ENCODE results near the gene CSNK1E.
"Not testable (repeated sequence)": the region's sequence is repeated elsewhere in the genome, so short reads cannot be mapped to it uniquely, and the experiment has no call there.

Gene CSNK1E

GRCh38 chr22:38317122-38317994, at the start of gene CSNK1E:
CSNK1E (minus strand) TSS chr22:38317433; CDS start chr22:38314157, 3,276 bp downstream.
- no peaks in the 10 kb centered on the region for H3K9me3 ChIP-seq
- H3K27ac ChIP-seq: peak within 1 kb of the TSS; percentile 42
- peaks cover 28 to 29% of the 10 kb centered on the region in 2 experiments for H3K4me1 ChIP-seq (ENCODE audit: control insufficient read depth in 1 of 2, insufficient read depth in 1 of 2, low read depth in 1 of 2, low read length in 1 of 2)
- H3K27me3 ChIP-seq: peaks cover 46% of the 10 kb centered on the region
- no peaks in the 10 kb centered on the region for H3K36me3 ChIP-seq
- peak within 1 kb of the TSS; percentile 59 to 74 for H3K4me3 ChIP-seq (ENCODE audit: low read depth in 1 of 2, low read length in 1 of 2)
- TF ChIP-seq, protein P1, sequence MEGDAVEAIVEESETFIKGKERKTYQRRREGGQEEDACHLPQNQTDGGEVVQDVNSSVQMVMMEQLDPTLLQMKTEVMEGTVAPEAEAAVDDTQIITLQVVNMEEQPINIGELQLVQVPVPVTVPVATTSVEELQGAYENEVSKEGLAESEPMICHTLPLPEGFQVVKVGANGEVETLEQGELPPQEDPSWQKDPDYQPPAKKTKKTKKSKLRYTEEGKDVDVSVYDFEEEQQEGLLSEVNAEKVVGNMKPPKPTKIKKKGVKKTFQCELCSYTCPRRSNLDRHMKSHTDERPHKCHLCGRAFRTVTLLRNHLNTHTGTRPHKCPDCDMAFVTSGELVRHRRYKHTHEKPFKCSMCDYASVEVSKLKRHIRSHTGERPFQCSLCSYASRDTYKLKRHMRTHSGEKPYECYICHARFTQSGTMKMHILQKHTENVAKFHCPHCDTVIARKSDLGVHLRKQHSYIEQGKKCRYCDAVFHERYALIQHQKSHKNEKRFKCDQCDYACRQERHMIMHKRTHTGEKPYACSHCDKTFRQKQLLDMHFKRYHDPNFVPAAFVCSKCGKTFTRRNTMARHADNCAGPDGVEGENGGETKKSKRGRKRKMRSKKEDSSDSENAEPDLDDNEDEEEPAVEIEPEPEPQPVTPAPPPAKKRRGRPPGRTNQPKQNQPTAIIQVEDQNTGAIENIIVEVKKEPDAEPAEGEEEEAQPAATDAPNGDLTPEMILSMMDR (IDR thresholded peaks at IDR 0.05): no peak

- H3K9me3 ChIP-seq; H3K27ac ChIP-seq; H3K4me3 ChIP-seq (ENCODE audit: low read depth in 1 of 2, low read length in 1 of 2); H3K36me3 ChIP-seq; H3K27me3 ChIP-seq: not testable (repeated sequence)
- H3K4me1 ChIP-seq (ENCODE audit: control insufficient read depth in 1 of 2, insufficient read depth in 1 of 2, low read depth in 1 of 2, low read length in 1 of 2): peaks cover 10 to 32% of the 10 kb centered on the region in 2 experiments
These were observed 48.6 kb upstream of the CSNK1E start for GRCh38 chr22:38365829-38366228.

DNA sequence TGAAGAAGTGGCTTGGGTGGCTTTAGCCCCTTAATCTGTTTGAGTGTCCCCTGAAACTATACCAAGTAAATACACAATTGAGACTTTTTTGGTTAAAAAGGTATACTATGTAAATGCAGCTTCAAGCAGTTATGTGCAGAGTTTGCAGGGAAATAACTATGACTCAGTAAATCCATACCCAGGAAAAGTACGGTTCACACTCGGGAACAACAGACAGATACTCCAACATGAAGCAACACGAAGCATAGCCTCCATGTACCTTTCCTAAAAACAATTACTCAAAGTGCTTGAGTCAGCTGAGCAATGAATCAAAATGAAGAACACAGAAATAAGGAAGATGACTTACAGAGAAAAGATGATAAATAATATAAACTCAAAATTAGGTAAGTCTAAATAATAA, 47.9 kb upstream of the CSNK1E start:
- not testable (repeated sequence) for H3K36me3 ChIP-seq; H3K27me3 ChIP-seq; H3K4me3 ChIP-seq (ENCODE audit: low read depth in 1 of 2, low read length in 1 of 2); H3K9me3 ChIP-seq; H3K27ac ChIP-seq
- H3K4me1 ChIP-seq (ENCODE audit: control insufficient read depth in 1 of 2, insufficient read depth in 1 of 2, low read depth in 1 of 2, low read length in 1 of 2): peaks cover 13 to 39% of the 10 kb centered on the region in 2 experiments

- Histone ChIP-seq H3K4me1 (ENCODE audit: control insufficient read depth in 1 of 2, insufficient read depth in 1 of 2, low read depth in 1 of 2, low read length in 1 of 2) (peaks cover 17 to 28% of the 10 kb centered on the region in 2 experiments), H3K27ac (peak overlapping the region; percentile 82), H3K4me3 (ENCODE audit: low read depth in 1 of 2, low read length in 1 of 2) (peak overlapping the region in 1 of 2 experiments; percentile 18)
- H3K36me3 ChIP-seq, H3K9me3 ChIP-seq, H3K27me3 ChIP-seq: not testable (repeated sequence)
These were observed 43.3 kb upstream of the CSNK1E start for GRCh38 chr22:38360560-38360959.

- not testable (repeated sequence) for H3K27me3 ChIP-seq; H3K4me3 ChIP-seq (ENCODE audit: low read depth in 1 of 2, low read length in 1 of 2); H3K9me3 ChIP-seq
- peak overlapping the region; percentile 82 for H3K27ac ChIP-seq
- H3K36me3 ChIP-seq: peaks cover 14% of the 10 kb centered on the region
- H3K4me1 ChIP-seq (ENCODE audit: control insufficient read depth in 1 of 2, insufficient read depth in 1 of 2, low read depth in 1 of 2, low read length in 1 of 2): peaks cover 17 to 28% of the 10 kb centered on the region in 2 experiments
These were observed 42.6 kb upstream of the CSNK1E start for GRCh38 chr22:38359817-38360216.

DNA sequence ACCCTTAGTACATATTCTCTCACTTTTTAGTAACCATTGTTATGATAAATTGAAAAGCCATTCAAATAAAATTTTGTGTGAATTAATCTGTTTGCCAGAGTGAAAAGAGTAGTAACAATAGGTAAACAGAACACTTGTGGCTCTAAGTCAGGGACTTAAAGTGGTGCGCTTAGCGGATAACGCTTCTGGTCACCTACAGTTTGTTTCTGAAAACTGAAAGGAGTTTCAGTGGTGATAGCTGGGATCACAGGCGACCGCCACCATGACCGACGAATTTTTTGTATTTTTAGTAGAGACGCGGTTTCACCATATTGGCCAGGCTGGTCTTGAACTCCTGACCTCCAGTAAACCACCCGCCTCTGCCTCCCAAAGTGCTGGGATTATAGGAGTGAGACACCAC, 40.7 kb upstream of the CSNK1E start:
- H3K36me3 ChIP-seq: peaks cover 26% of the 10 kb centered on the region
- peaks cover 17 to 33% of the 10 kb centered on the region in 2 experiments for H3K4me1 ChIP-seq (ENCODE audit: control insufficient read depth in 1 of 2, insufficient read depth in 1 of 2, low read depth in 1 of 2, low read length in 1 of 2)
- not testable (repeated sequence) for H3K9me3 ChIP-seq; H3K27me3 ChIP-seq; H3K4me3 ChIP-seq (ENCODE audit: low read depth in 1 of 2, low read length in 1 of 2)
- peak overlapping the region; percentile 53 for H3K27ac ChIP-seq

DNA sequence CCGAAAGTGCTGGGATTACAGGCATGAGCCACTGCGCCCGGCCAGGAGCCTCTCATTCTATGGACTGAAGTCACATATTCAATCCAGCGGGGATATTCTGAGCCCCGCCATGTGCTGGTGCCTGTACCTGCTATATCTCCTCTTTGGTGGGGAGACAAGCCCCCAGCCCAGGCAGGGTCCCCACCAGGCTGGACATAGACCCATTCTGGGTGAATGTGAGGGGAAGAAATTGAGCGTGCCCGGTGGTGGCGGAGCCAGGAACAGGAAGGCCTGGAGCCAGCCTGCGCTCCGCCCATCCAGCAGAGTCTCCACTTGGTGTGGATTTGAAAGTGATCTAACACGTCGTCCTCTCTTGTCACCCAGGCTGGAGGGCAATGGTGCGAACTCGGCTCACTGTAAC, 38.0 kb upstream of the CSNK1E start:
- no peaks in the 10 kb centered on the region for H3K9me3 ChIP-seq
- peak overlapping the region; percentile 15 for H3K27ac ChIP-seq
- no peaks in the 10 kb centered on the region for H3K27me3 ChIP-seq
- no peak overlapping the region for H3K4me3 ChIP-seq (ENCODE audit: low read depth in 1 of 2, low read length in 1 of 2)
- H3K36me3 ChIP-seq: peaks cover 42% of the 10 kb centered on the region
- TF ChIP-seq, protein P1 (IDR thresholded peaks at IDR 0.05): no peak
- H3K4me1 ChIP-seq (ENCODE audit: control insufficient read depth in 1 of 2, insufficient read depth in 1 of 2, low read depth in 1 of 2, low read length in 1 of 2): peaks cover 8 to 16% of the 10 kb centered on the region in 2 experiments

DNA sequence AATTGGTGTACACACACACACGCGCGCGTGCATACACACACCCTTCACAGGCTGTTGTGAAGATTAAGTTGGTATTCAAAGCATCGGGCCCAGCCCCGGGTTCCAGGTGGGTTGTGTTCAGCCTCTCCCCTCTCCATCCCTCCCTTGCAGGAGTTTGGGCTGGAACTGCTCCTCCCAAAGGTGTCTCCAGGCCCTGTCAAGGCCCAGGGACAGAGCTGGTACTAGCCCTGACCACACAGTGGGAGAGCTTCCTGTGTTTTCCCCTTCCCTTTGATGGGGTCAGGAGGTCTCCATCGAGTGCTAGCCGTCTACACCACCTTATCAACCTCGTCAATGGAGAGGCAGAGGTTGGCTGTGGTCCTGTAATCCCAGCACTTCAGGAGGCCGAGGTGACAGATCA, 36.5 kb upstream of the CSNK1E start:
- Histone ChIP-seq H3K27ac (peak overlapping the region; percentile 26), H3K4me1 (ENCODE audit: control insufficient read depth in 1 of 2, insufficient read depth in 1 of 2, low read depth in 1 of 2, low read length in 1 of 2) (peaks cover 8 to 14% of the 10 kb centered on the region in 2 experiments), H3K36me3 (peaks cover 42% of the 10 kb centered on the region), H3K4me3 (ENCODE audit: low read depth in 1 of 2, low read length in 1 of 2) (no peak overlapping the region), H3K27me3 (no peaks in the 10 kb centered on the region), H3K9me3 (no peaks in the 10 kb centered on the region)
- TF ChIP-seq, protein P1 (IDR thresholded peaks at IDR 0.05): no peak

Data from neutrophil (primary cell).